Gastroesophageal sphincter (tissue), 4 donors: ENCODE measurements around the gene UBL4A. TPM values are rescaled to one million over a fixed set of nuclear protein-coding genes. Genes with fewer than 3 reads are reported as not detected.

Experiments used
- ATAC-seq: fragments of 150-250 bp; one replicate; pipeline ENCODE4 v1.9.1; 2016; ENCODE audit warnings: mild to moderate bottlenecking, moderate library complexity
- H3K27ac ChIP-seq, 4 donors: fragments of 200-600 bp; sonication (generic) in 3 of 4; 1 replicate in 3 of 4; 2 replicates in 1 of 4; pipeline ENCODE4 v1.5.1; 2016 to 2019
- H3K27me3 ChIP-seq: fragments of 200-600 bp; sonication (generic); one replicate; pipeline ENCODE4 v1.5.1; 2019
- H3K36me3 ChIP-seq, 2 donors: fragments of 200-600 bp; sonication (generic); one replicate each; pipeline ENCODE4 v1.5.1; 2019; ENCODE audit warnings: control low read depth in 1 of 2
- H3K4me1 ChIP-seq, 3 donors: fragments of 200-600 bp; sonication (generic); 1 replicate in 2 of 3; 2 replicates in 1 of 3; pipeline ENCODE4 v1.5.1; 2016 to 2019; ENCODE audit warnings: control low read depth in 2 of 3
- H3K4me3 ChIP-seq, 2 donors: fragments of 200-600 bp; sonication (generic); one replicate each; pipeline ENCODE4 v1.5.1; 2019; ENCODE audit warnings: mild to moderate bottlenecking in 1 of 2, moderate library complexity in 1 of 2
- H3K9me3 ChIP-seq, 3 donors: fragments of 200-600 bp; sonication (generic); one replicate each; pipeline ENCODE4 v1.5.1; 2017 to 2019; ENCODE audit warnings: control low read depth in 2 of 3
- CTCF ChIP-seq, 4 experiments: fragments of 200-600 bp in 2 of 4; fragments of 450-650 bp in 2 of 4; sonication (generic) in 1 of 4; IDR thresholded peaks; one replicate each; pipeline ENCODE4 v1.5.1; 2017 to 2019; ENCODE audit warnings: antibody characterized with exemption in 4 of 4, mild to moderate bottlenecking in 2 of 4, moderate library complexity in 2 of 4
- EP300 ChIP-seq: sonication (generic); formaldehyde crosslinking; IDR thresholded peaks from one replicate; pipeline ENCODE4 v1.6.1; 2017; ENCODE audit warnings: antibody characterized with exemption, mild to moderate bottlenecking
- POLR2A ChIP-seq, 2 donors: fragments of 450-650 bp; IDR thresholded peaks; one replicate each; pipeline ENCODE4 v1.6.1; 2017; ENCODE audit warnings: antibody characterized with exemption in 2 of 2, mild to moderate bottlenecking in 2 of 2, moderate library complexity in 1 of 2
- POLR2AphosphoS5 ChIP-seq: sonication (generic); formaldehyde crosslinking; IDR thresholded peaks from one replicate; pipeline ENCODE4 v1.6.1; 2017; ENCODE audit warnings: antibody characterized with exemption
- WGBS, 2 donors: methylation state at CpG; one replicate each; pipeline ENCODE4 v1.1.5; 2018; ENCODE audit warnings: low coverage in 1 of 2; 5-methylcytosine and 5-hydroxymethylcytosine counted together
- total RNA-seq, 4 donors: library from RNA; depleted of rRNA; stranded (reverse); fragments of >200 nt; gene quantifications; one replicate each; pipeline ENCODE4 v1.1.0, GENCODE V29; 2016

The UBL4A gene
- total RNA-seq, 4 donors from 2014 or later, result 35.9 to 80.2 (median 47.0) TPM

- peak within 1 kb of the TSS; percentile 41 to 59 for H3K4me3 ChIP-seq
- H3K4me1 ChIP-seq, result peaks cover 0 to 10% (median 3%) of the 10 kb centered on the region in 3 donors
- H3K27me3 ChIP-seq, result no peaks in the 10 kb centered on the region
- no peaks in the 10 kb centered on the region for H3K9me3 ChIP-seq
- TF ChIP-seq EP300, result no peak
- TF ChIP-seq POLR2AphosphoS5, result peak; percentile 31
- TF ChIP-seq CTCF (IDR thresholded peaks at IDR 0.05), result no peak
- TF ChIP-seq POLR2A (IDR thresholded peaks at IDR 0.05), result peak; percentile 29 to 45
- no peaks in the 10 kb centered on the region for H3K36me3 ChIP-seq
- WGBS, 2 donors, result 47% methylated on average over 11 of the region's 85 CpGs; no CpG with 5 or more reads in 1 of the 2 donors
- peak within 1 kb of the TSS; percentile 60 to 87 (median 84) for H3K27ac ChIP-seq
- ATAC-seq, result peak; percentile 95
Observed at GRCh38 chrX:154478728-154479622, 7.4 kb downstream of the UBL4A start, which contains the start of gene LAGE3. Gene LAGE3 (minus strand): TSS chrX:154479281. CDS start chrX:154478915, 366 bp downstream.

- peak overlapping the region; percentile 41 to 59 for H3K4me3 ChIP-seq
- ATAC-seq, result no peak
- peaks cover 0 to 10% (median 3%) of the 10 kb centered on the region in 3 donors for H3K4me1 ChIP-seq
- peak overlapping the region; percentile 60 to 87 (median 84) for H3K27ac ChIP-seq
- 59 to 88% methylated on average over 8 to 9 of the region's 24 CpGs for WGBS, 2 donors
- H3K36me3 ChIP-seq, result peaks cover 0 to 4% of the 10 kb centered on the region in 2 donors
- H3K9me3 ChIP-seq, result no peaks in the 10 kb centered on the region
- TF ChIP-seq CTCF (IDR thresholded peaks at IDR 0.05) (no peak), POLR2AphosphoS5 (no peak), EP300 (no peak), POLR2A (IDR thresholded peaks at IDR 0.05) (no peak)
- H3K27me3 ChIP-seq, result no peaks in the 10 kb centered on the region
Observed at GRCh38 chrX:154477891-154478477, 8.4 kb downstream of the UBL4A start.

GRCh38 chrX:154476821-154477220 lies 9.6 kb downstream of the UBL4A start:
- peaks cover 0 to 16% of the 10 kb centered on the region in 2 donors for H3K36me3 ChIP-seq
- H3K4me1 ChIP-seq, result peaks cover 0 to 10% (median 3%) of the 10 kb centered on the region in 3 donors
- no peak overlapping the region for H3K27ac ChIP-seq
- no peak for ATAC-seq
- H3K9me3 ChIP-seq, result no peaks in the 10 kb centered on the region
- WGBS, 2 donors, result 80 to 85% methylated on average over 1 to 5 of the region's 8 CpGs
- H3K4me3 ChIP-seq, result no peak overlapping the region
- TF ChIP-seq POLR2A (IDR thresholded peaks at IDR 0.05), result no peak
- no peak for TF ChIP-seq POLR2AphosphoS5
- no peak for TF ChIP-seq CTCF (IDR thresholded peaks at IDR 0.05)
- TF ChIP-seq EP300, result no peak
- H3K27me3 ChIP-seq, result no peaks in the 10 kb centered on the region

GRCh38 chrX:154473683-154474082 lies 12.7 kb downstream of the UBL4A start:
- Histone ChIP-seq H3K36me3 (peaks cover 0 to 47% of the 10 kb centered on the region in 2 donors), H3K4me1 (peaks cover 0 to 10% (median 0%) of the 10 kb centered on the region in 3 donors), H3K27ac (no peak overlapping the region), H3K4me3 (no peak overlapping the region), H3K27me3 (no peaks in the 10 kb centered on the region), H3K9me3 (no peaks in the 10 kb centered on the region)
- 40 to 68% methylated on average over 1 to 3 of the region's 7 CpGs for WGBS, 2 donors
- TF ChIP-seq CTCF (IDR thresholded peaks at IDR 0.05), result no peak
- no peak for ATAC-seq
